K562 (cell line): Measurements from ENCODE around the gene ANXA1. TPM values are rescaled to one million over a fixed set of nuclear protein-coding genes. Genes with fewer than 3 reads are reported as not detected.

ENCODE experiments used
- CBX8 ChIP-seq: fragments of 200-600 bp; sonication (generic); IDR thresholded peaks from 2 replicates; pipeline ENCODE4 v1.6.1; 2012; ENCODE audit warnings: borderline replicate concordance, mixed run types, low read depth, mild to moderate bottlenecking, moderate library complexity, mixed read lengths, low read length, control low read depth, inconsistent platforms; ENCODE audit not compliant: poor library complexity, severe bottlenecking; ENCODE audit errors: extremely low read depth
- CEBPZ ChIP-seq: fragments of 150-350 bp; IDR thresholded peaks from 2 replicates; pipeline ENCODE4 v1.6.1; 2014; ENCODE audit warnings: low read depth, mild to moderate bottlenecking, low read length, borderline replicate concordance
- HLTF ChIP-seq: fragments of 450-650 bp; IDR thresholded peaks from 2 replicates; pipeline ENCODE4 v1.6.1; 2016
- PTBP1 ChIP-seq: fragments of 200-400 bp; formaldehyde crosslinking; IDR thresholded peaks from 2 replicates; pipeline ENCODE4 v1.6.1; 2017; ENCODE audit warnings: low read depth, low read length
- SFPQ ChIP-seq: fragments of 200-400 bp; formaldehyde crosslinking; IDR thresholded peaks from 2 replicates; pipeline ENCODE4 v1.6.1; 2017; ENCODE audit warnings: mild to moderate bottlenecking, low read depth, low read length, moderate library complexity
- ZNF184 ChIP-seq: sonication (generic); formaldehyde crosslinking; IDR thresholded peaks from 2 replicates; pipeline ENCODE4 v1.5.0; 2020; ENCODE audit warnings: missing genetic modification reagents
- polyA plus RNA-seq, 8 experiments: library from polyadenylated mRNA; depleted of rRNA in 4 of 8; stranded (reverse) in 5 of 8; unstranded in 3 of 8; fragments of >200 nt; fragmentation: Nextera tagmentation in 2 of 8; fragmentation: Illumina TruSeq in 1 of 8; extraction: Ambion mirVana in 2 of 8; extraction: Trizol in 1 of 8; gene quantifications; 2 replicates each; pipeline versions ENCODE4 v1.2.1 to v1.2.3, GENCODE V29; 2011 to 2014; ENCODE audit warnings: inconsistent platforms in 1 of 8, missing spikeins in 1 of 8
- total RNA-seq, 7 experiments: library from RNA; depleted of rRNA in 6 of 7; stranded (reverse); fragments of >200 nt in 6 of 7; fragmentation: Illumina TruSeq in 2 of 7; extraction: Trizol in 2 of 7; gene quantifications; 2 replicates each; pipeline versions ENCODE4 v1.2.1 to v1.2.3, GENCODE V29; 2011 to 2021; ENCODE audit warnings: low replicate concordance in 1 of 7
- TF ChIP-seq, protein P1 (sequence below): conservative IDR thresholded peaks from 2 replicates; pipeline ENCODE4 v1.6.1; 2011; ENCODE audit warnings: low read depth, mild to moderate bottlenecking, low read length; ENCODE audit not compliant: control insufficient read depth
- TF ChIP-seq, protein P2 (sequence below): fragments of 250-450 bp; sonication (Bioruptor Pico); IDR thresholded peaks from 2 replicates; pipeline ENCODE4 v1.4.0; 2020; ENCODE audit warnings: mild to moderate bottlenecking, moderate library complexity
- TF ChIP-seq, protein P3 (sequence below): sonication (generic); formaldehyde crosslinking; IDR thresholded peaks from 2 replicates; pipeline ENCODE4 v1.8.0; 2022; ENCODE audit warnings: mild to moderate bottlenecking, low read depth, missing genetic modification reagents

ANXA1 gene
- total and polyA plus RNA-seq, 9 of the 15 experiments (the other 6 are each of a cell fraction or from before 2014, with no cell fraction given): 406 to 1,298 (median 620) TPM

DNA sequence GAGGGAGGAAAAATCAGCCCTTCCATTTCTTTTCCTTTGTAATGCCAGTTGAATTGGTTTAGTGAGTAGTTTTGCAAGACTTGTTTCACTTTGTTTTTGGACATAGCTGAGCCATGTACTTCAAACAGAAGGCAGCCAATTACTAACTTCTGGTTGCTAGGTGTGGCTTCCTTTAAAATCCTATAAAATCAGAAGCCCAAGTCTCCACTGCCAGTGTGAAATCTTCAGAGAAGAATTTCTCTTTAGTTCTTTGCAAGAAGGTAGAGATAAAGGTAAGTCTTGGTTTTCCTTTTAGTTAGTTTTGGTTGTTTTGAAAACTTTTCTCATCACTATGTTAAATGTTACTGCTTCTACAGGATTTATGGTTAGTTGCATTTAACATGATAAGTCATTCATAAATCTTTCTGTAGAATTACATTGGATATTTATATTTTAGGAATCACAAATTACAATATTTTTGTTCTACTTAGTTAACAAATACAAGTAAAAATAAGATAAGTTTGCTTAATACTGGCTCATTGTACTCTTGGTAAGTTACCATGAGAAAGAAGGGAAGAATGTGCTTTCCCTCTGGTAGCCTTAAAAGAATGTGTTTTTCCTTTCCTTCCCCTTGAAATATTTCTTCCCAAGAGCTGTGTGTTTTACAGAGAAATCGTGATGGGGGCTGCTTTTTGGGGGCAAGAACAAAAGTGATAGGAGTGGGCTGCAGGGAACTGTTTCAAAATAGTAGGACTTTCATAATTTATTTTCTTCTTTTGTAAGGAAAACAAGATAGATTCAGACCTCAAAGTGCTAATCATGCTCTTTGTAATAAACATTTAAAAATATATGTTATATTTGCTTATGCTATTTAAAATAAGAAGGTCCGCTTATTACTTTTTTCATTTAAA lies at the start of gene ANXA1 (continued):
- TF ChIP-seq SFPQ (no peak), PTBP1 (no peak), HLTF (no peak), CEBPZ (no peak), CBX8 (no peak), ZNF184 (no peak)
- TF ChIP-seq, protein P1, sequence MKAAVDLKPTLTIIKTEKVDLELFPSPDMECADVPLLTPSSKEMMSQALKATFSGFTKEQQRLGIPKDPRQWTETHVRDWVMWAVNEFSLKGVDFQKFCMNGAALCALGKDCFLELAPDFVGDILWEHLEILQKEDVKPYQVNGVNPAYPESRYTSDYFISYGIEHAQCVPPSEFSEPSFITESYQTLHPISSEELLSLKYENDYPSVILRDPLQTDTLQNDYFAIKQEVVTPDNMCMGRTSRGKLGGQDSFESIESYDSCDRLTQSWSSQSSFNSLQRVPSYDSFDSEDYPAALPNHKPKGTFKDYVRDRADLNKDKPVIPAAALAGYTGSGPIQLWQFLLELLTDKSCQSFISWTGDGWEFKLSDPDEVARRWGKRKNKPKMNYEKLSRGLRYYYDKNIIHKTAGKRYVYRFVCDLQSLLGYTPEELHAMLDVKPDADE: no peak
- TF ChIP-seq, protein P2, sequence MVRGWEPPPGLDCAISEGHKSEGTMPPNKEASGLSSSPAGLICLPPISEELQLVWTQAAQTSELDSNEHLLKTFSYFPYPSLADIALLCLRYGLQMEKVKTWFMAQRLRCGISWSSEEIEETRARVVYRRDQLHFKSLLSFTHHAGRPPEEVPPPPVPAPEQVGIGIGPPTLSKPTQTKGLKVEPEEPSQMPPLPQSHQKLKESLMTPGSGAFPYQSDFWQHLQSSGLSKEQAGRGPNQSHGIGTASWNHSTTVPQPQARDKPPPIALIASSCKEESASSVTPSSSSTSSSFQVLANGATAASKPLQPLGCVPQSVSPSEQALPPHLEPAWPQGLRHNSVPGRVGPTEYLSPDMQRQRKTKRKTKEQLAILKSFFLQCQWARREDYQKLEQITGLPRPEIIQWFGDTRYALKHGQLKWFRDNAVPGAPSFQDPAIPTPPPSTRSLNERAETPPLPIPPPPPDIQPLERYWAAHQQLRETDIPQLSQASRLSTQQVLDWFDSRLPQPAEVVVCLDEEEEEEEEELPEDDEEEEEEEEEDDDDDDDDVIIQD: no peak
- TF ChIP-seq, protein P3, sequence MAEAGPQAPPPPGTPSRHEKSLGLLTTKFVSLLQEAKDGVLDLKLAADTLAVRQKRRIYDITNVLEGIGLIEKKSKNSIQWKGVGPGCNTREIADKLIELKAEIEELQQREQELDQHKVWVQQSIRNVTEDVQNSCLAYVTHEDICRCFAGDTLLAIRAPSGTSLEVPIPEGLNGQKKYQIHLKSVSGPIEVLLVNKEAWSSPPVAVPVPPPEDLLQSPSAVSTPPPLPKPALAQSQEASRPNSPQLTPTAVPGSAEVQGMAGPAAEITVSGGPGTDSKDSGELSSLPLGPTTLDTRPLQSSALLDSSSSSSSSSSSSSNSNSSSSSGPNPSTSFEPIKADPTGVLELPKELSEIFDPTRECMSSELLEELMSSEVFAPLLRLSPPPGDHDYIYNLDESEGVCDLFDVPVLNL (CRISPR knock-in tag): no peak
